H1 (cell line): ENCODE measurements around the gene GLRX5. TPM values are rescaled to one million over a fixed set of nuclear protein-coding genes. Genes with fewer than 3 reads are reported as not detected.

Experiments used
- EZH2 ChIP-seq: fragments of 200-600 bp; sonication (generic); IDR thresholded peaks from 2 replicates; pipeline ENCODE4 v1.7.1; 2012; ENCODE audit warnings: low read depth, mild to moderate bottlenecking, moderate library complexity, low read length, inconsistent platforms; ENCODE audit not compliant: severe bottlenecking
- KDM4A ChIP-seq: IDR thresholded peaks from one replicate; pipeline ENCODE4 v1.7.1; 2012; ENCODE audit warnings: low read depth, mild to moderate bottlenecking, moderate library complexity, low read length, inconsistent platforms; ENCODE audit not compliant: severe bottlenecking
- KDM5A ChIP-seq: fragments of 200-600 bp; IDR thresholded peaks from 2 replicates; pipeline ENCODE4 v1.7.1; 2012; ENCODE audit warnings: mild to moderate bottlenecking, low read length, inconsistent platforms, mixed read lengths
- PHF8 ChIP-seq: fragments of 200-600 bp; sonication (generic); conservative IDR thresholded peaks from 2 replicates; pipeline ENCODE4 v1.7.1; 2012; ENCODE audit warnings: low read depth, mild to moderate bottlenecking, inconsistent platforms, low read length, moderate library complexity
- RAD21 ChIP-seq, 2 experiments: IDR thresholded peaks in 1 of 2; conservative IDR thresholded peaks in 1 of 2; 2 replicates each; pipeline ENCODE4 v1.6.1; 2011; ENCODE audit warnings: low read depth in 2 of 2, low read length in 2 of 2, improper control_type of control experiment in 1 of 2, inconsistent platforms in 1 of 2, mild to moderate bottlenecking in 1 of 2, moderate library complexity in 1 of 2
- YY1 ChIP-seq: IDR thresholded peaks from 2 replicates; pipeline ENCODE4 v1.6.1; 2011; ENCODE audit warnings: low read depth, mild to moderate bottlenecking, low read length
- polyA plus RNA-seq, 7 experiments: library from polyadenylated mRNA; depleted of rRNA in 3 of 7; stranded (reverse) in 5 of 7; unstranded in 2 of 7; fragments of >200 nt in 5 of 7; fragments of 200-250 nt in 2 of 7; gene quantifications; 1 replicate in 5 of 7; 2 replicates in 1 of 7; 4 replicates in 1 of 7; pipeline versions ENCODE4 v1.2.1 to v1.2.3, GENCODE V29; 2011 to 2013; ENCODE audit warnings: missing spikeins in 2 of 7, mixed read lengths in 2 of 7
- total RNA-seq: library from RNA; stranded (reverse); fragmentation: NEBNext Ultra II Directional; extraction: Animal tissue kit (Norgen Biotek cat#: 25700); gene quantifications from 2 replicates; pipeline ENCODE4 v1.2.1, GENCODE V29; 2021
- TF ChIP-seq, protein P1 (sequence below): fragments of 300-600 bp; sonication (generic); IDR thresholded peaks from 2 replicates; pipeline ENCODE4 v1.7.1; 2012; ENCODE audit warnings: low read length, moderate library complexity, mild to moderate bottlenecking, inconsistent platforms; ENCODE audit not compliant: insufficient replicate concordance
- TF ChIP-seq, protein P2 (sequence below): IDR thresholded peaks from 2 replicates; pipeline ENCODE4 v1.6.1; 2012; ENCODE audit warnings: inconsistent platforms

Gene GLRX5
- total and polyA plus RNA-seq, 2 of the 8 experiments (the other 6 are each of a cell fraction or from before 2014, with no cell fraction given) = 70.1 to 88.8 TPM

DNA sequence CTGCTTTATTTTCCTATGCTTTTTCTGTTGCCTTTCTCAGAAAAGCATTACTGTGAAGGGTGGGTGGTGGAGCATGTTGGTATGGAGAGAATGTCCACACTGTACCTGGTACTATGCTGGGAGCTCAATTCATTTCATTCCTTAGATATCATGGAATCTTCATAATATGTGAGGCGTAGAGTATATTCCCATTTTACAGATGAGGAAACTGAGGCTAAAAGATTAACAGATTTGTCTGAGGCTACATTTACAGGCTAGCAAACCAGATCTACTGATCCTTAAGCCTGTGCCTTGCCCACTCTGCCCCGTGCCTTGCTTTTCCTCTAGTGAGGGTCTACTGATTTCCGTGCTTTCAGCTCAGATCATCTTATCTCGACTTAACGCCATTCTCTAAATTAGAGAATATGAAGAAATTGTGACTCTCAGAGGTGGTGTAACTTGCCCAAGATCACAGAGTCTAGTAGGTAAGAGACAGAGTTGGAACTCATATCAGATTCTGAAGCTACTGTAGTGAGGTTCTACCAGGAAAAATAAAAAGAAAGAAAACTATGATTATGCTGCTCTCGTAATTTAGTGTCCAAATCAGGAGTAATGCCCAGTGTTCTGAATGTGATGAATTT is 5.5 kb downstream of the GLRX5 start (continued):
- TF ChIP-seq, protein P1, sequence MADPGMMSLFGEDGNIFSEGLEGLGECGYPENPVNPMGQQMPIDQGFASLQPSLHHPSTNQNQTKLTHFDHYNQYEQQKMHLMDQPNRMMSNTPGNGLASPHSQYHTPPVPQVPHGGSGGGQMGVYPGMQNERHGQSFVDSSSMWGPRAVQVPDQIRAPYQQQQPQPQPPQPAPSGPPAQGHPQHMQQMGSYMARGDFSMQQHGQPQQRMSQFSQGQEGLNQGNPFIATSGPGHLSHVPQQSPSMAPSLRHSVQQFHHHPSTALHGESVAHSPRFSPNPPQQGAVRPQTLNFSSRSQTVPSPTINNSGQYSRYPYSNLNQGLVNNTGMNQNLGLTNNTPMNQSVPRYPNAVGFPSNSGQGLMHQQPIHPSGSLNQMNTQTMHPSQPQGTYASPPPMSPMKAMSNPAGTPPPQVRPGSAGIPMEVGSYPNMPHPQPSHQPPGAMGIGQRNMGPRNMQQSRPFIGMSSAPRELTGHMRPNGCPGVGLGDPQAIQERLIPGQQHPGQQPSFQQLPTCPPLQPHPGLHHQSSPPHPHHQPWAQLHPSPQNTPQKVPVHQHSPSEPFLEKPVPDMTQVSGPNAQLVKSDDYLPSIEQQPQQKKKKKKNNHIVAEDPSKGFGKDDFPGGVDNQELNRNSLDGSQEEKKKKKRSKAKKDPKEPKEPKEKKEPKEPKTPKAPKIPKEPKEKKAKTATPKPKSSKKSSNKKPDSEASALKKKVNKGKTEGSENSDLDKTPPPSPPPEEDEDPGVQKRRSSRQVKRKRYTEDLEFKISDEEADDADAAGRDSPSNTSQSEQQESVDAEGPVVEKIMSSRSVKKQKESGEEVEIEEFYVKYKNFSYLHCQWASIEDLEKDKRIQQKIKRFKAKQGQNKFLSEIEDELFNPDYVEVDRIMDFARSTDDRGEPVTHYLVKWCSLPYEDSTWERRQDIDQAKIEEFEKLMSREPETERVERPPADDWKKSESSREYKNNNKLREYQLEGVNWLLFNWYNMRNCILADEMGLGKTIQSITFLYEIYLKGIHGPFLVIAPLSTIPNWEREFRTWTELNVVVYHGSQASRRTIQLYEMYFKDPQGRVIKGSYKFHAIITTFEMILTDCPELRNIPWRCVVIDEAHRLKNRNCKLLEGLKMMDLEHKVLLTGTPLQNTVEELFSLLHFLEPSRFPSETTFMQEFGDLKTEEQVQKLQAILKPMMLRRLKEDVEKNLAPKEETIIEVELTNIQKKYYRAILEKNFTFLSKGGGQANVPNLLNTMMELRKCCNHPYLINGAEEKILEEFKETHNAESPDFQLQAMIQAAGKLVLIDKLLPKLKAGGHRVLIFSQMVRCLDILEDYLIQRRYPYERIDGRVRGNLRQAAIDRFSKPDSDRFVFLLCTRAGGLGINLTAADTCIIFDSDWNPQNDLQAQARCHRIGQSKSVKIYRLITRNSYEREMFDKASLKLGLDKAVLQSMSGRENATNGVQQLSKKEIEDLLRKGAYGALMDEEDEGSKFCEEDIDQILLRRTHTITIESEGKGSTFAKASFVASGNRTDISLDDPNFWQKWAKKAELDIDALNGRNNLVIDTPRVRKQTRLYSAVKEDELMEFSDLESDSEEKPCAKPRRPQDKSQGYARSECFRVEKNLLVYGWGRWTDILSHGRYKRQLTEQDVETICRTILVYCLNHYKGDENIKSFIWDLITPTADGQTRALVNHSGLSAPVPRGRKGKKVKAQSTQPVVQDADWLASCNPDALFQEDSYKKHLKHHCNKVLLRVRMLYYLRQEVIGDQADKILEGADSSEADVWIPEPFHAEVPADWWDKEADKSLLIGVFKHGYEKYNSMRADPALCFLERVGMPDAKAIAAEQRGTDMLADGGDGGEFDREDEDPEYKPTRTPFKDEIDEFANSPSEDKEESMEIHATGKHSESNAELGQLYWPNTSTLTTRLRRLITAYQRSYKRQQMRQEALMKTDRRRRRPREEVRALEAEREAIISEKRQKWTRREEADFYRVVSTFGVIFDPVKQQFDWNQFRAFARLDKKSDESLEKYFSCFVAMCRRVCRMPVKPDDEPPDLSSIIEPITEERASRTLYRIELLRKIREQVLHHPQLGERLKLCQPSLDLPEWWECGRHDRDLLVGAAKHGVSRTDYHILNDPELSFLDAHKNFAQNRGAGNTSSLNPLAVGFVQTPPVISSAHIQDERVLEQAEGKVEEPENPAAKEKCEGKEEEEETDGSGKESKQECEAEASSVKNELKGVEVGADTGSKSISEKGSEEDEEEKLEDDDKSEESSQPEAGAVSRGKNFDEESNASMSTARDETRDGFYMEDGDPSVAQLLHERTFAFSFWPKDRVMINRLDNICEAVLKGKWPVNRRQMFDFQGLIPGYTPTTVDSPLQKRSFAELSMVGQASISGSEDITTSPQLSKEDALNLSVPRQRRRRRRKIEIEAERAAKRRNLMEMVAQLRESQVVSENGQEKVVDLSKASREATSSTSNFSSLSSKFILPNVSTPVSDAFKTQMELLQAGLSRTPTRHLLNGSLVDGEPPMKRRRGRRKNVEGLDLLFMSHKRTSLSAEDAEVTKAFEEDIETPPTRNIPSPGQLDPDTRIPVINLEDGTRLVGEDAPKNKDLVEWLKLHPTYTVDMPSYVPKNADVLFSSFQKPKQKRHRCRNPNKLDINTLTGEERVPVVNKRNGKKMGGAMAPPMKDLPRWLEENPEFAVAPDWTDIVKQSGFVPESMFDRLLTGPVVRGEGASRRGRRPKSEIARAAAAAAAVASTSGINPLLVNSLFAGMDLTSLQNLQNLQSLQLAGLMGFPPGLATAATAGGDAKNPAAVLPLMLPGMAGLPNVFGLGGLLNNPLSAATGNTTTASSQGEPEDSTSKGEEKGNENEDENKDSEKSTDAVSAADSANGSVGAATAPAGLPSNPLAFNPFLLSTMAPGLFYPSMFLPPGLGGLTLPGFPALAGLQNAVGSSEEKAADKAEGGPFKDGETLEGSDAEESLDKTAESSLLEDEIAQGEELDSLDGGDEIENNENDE = no peak
- TF ChIP-seq PHF8 (no peak), EZH2 (no peak), YY1 (no peak), RAD21 (IDR thresholded peaks at IDR 0.05 in 1 of 2, conservative IDR thresholded peaks at IDR 0.05 in 1 of 2; ENCODE audit: low read depth in 2 of 2, low read length in 2 of 2) (no peak), KDM5A (no peak), KDM4A (no peak)
- TF ChIP-seq, protein P2, sequence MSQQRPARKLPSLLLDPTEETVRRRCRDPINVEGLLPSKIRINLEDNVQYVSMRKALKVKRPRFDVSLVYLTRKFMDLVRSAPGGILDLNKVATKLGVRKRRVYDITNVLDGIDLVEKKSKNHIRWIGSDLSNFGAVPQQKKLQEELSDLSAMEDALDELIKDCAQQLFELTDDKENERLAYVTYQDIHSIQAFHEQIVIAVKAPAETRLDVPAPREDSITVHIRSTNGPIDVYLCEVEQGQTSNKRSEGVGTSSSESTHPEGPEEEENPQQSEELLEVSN = no peak
- TF ChIP-seq, all 59 proteins: peak for 0
